Endothelial cell of umbilical vein (primary cell): ENCODE data around the gene ATF6B. TPM values are rescaled to one million over a fixed set of nuclear protein-coding genes. Genes with fewer than 3 reads are reported as not detected.

ENCODE experiments used
- BruUV-seq: library from RNA; stranded (reverse); fragments of 400-500 nt; replicated peaks from 2 replicates; lab custom pipeline; 2021; lab: Mats Ljungman, UMichigan
- CTCF ChIA-PET: fragments of 300-600, 350-600 bp; sonication (Branson Sonifier 250); formaldehyde crosslinking; loops from one replicate; lab custom pipeline; 2021; ENCODE audit warnings: antibody characterized with exemption, inconsistent platforms; lab: Charles Lee
- POLR2A ChIA-PET: fragments of 300-600, 350-600 bp; sonication (Branson Sonifier 250); formaldehyde crosslinking; loops from one replicate; lab custom pipeline; 2021; ENCODE audit warnings: antibody characterized with exemption, inconsistent platforms; lab: Charles Lee
- DNase-seq: peaks from one replicate; pipeline ENCODE4 v3.0.0-alpha.2; 2011; ENCODE audit warnings: low read depth, low spot score
- FAIRE-seq: peaks from 2 replicates; lab custom pipeline; 2011; peaks lifted over from hg19 to GRCh38; lab: Jason Lieb, UNC
- H2AFZ ChIP-seq: 2 replicates; pipeline ENCODE4 v1.6.0; 2012; ENCODE audit warnings: low read depth, low read length, control low read depth, inconsistent platforms
- H3K27ac ChIP-seq: 2 replicates; pipeline ENCODE4 v1.5.1; 2011; ENCODE audit warnings: low read depth, mild to moderate bottlenecking, control low read depth, low read length, moderate library complexity; ENCODE audit not compliant: insufficient read depth
- H3K27me3 ChIP-seq, 2 experiments: 2 replicates each; pipeline versions ENCODE4 v1.6.0 to v1.6.1; 2011; ENCODE audit warnings: low read length in 2 of 2, mixed read lengths in 1 of 2; ENCODE audit not compliant: control insufficient read depth in 2 of 2, insufficient read depth in 2 of 2
- H3K36me3 ChIP-seq, 2 experiments: 2 replicates in 1 of 2; 3 replicates in 1 of 2; pipeline ENCODE4 v1.5.1; 2011; ENCODE audit warnings: low read length in 2 of 2, mild to moderate bottlenecking in 1 of 2, moderate library complexity in 1 of 2; ENCODE audit not compliant: control insufficient read depth in 2 of 2, insufficient read depth in 2 of 2; ENCODE audit errors: extremely low read depth in 1 of 2
- H3K4me1 ChIP-seq: 3 replicates; pipeline ENCODE4 v1.5.1; 2011; ENCODE audit warnings: mild to moderate bottlenecking, low read length; ENCODE audit not compliant: control insufficient read depth, insufficient read depth; ENCODE audit errors: extremely low read depth
- H3K4me2 ChIP-seq: 2 replicates; pipeline ENCODE4 v1.6.1; 2011; ENCODE audit warnings: low read length, control low read depth, mixed read lengths; ENCODE audit not compliant: insufficient read depth
- H3K4me3 ChIP-seq, 3 experiments: fragments of 200-600 bp in 1 of 3; sonication (generic), shearing (Covaris generic) in 1 of 3; replicated peaks in 1 of 3; 2 replicates each; pipeline ENCODE4 v1.5.1; 2011 to 2016; ENCODE audit warnings: control low read depth in 3 of 3, low read length in 3 of 3, mild to moderate bottlenecking in 2 of 3, inconsistent platforms in 1 of 3, low read depth in 1 of 3, moderate library complexity in 1 of 3; ENCODE audit not compliant: insufficient read depth in 1 of 3
- H3K79me2 ChIP-seq: 2 replicates; pipeline ENCODE4 v1.6.0; 2012; ENCODE audit warnings: low read length, inconsistent platforms; ENCODE audit not compliant: control insufficient read depth, insufficient read depth
- H3K9ac ChIP-seq: replicated peaks from 2 replicates; pipeline ENCODE3; 2011; ENCODE audit warnings: low read length, control low read depth; ENCODE audit not compliant: insufficient read depth; ENCODE audit errors: extremely low read depth
- H3K9me1 ChIP-seq: replicated peaks from 3 replicates; pipeline ENCODE4 v1.6.0; 2011; ENCODE audit warnings: mild to moderate bottlenecking, low read length; ENCODE audit not compliant: control insufficient read depth, insufficient read depth; ENCODE audit errors: extremely low read depth
- H3K9me3 ChIP-seq: replicated peaks from 2 replicates; pipeline ENCODE4 v1.5.1; 2012; ENCODE audit warnings: low read length, inconsistent platforms; ENCODE audit not compliant: control insufficient read depth, insufficient read depth
- H4K20me1 ChIP-seq: replicated peaks from 2 replicates; pipeline ENCODE3; 2011; ENCODE audit warnings: mild to moderate bottlenecking, low read length; ENCODE audit not compliant: control insufficient read depth, insufficient read depth; ENCODE audit errors: extremely low read depth
- CTCF ChIP-seq, 2 donors: IDR thresholded peaks; 1 replicate in 1 of 2; 2 replicates in 1 of 2; pipeline ENCODE4 v1.5.1; 2011; ENCODE audit warnings: low read length in 2 of 2, mild to moderate bottlenecking in 2 of 2, moderate library complexity in 2 of 2, control low read depth in 1 of 2, inconsistent platforms in 1 of 2, low read depth in 1 of 2; ENCODE audit not compliant: insufficient read depth in 1 of 2; ENCODE audit errors: extremely low read depth in 1 of 2
- EZH2 ChIP-seq: IDR thresholded peaks from 2 replicates; pipeline ENCODE4 v1.6.1; 2012; ENCODE audit warnings: borderline replicate concordance, low read depth, mild to moderate bottlenecking, moderate library complexity, low read length, inconsistent platforms; ENCODE audit not compliant: severe bottlenecking
- FOS ChIP-seq: IDR thresholded peaks from 2 replicates; pipeline ENCODE4 v1.6.1; 2011; ENCODE audit warnings: mild to moderate bottlenecking, low read length, moderate library complexity, borderline replicate concordance; ENCODE audit not compliant: insufficient read depth
- GATA2 ChIP-seq: IDR thresholded peaks from 2 replicates; pipeline ENCODE4 v1.7.0; 2011; ENCODE audit warnings: low read depth, mild to moderate bottlenecking, moderate library complexity, mixed read lengths, low read length; ENCODE audit not compliant: insufficient read length, insufficient read depth
- JUN ChIP-seq: IDR thresholded peaks from 2 replicates; pipeline ENCODE4 v1.6.1; 2011; ENCODE audit warnings: borderline replicate concordance, low read depth; ENCODE audit not compliant: insufficient read length, insufficient read depth
- MAX ChIP-seq: IDR thresholded peaks from 2 replicates; pipeline ENCODE4 v1.6.1; 2011; ENCODE audit not compliant: insufficient read depth, insufficient read length
- MYC ChIP-seq: IDR thresholded peaks from one replicate; pipeline ENCODE4 v1.6.1; 2011; ENCODE audit warnings: mild to moderate bottlenecking, low read depth, low read length
- POLR2A ChIP-seq: IDR thresholded peaks from 2 replicates; pipeline ENCODE4 v1.6.1; 2012; ENCODE audit warnings: low read depth, mild to moderate bottlenecking, control low read depth, low read length
- POLR2AphosphoS5 ChIP-seq: IDR thresholded peaks from 2 replicates; pipeline ENCODE4 v1.6.1; 2012; ENCODE audit warnings: low read depth, mild to moderate bottlenecking, control low read depth, low read length, moderate library complexity; ENCODE audit not compliant: insufficient read depth
- dilution Hi-C: fragments of 300-500 bp; cut with MboI; formaldehyde crosslinking; loops from one replicate; pipeline ENCODE4 v1.15.0; 2019; ENCODE audit warnings: low sequenced_read_pairs; ENCODE audit not compliant: extremely low pct_ligation_motif_present
- intact Hi-C: fragments of 100-400 bp; cut with micrococcal nuclease; formaldehyde crosslinking; loops from one replicate; pipeline ENCODE4 v1.10.0; 2022
- polyA plus RNA-seq, 4 experiments: library from polyadenylated mRNA; depleted of rRNA in 3 of 4; stranded (reverse) in 3 of 4; unstranded in 1 of 4; fragments of >200 nt; gene quantifications; 2 replicates each; pipeline versions ENCODE4 v1.2.1 to v1.2.3, GENCODE V29; 2011 to 2012; ENCODE audit warnings: missing spikeins in 1 of 4
- total RNA-seq: library from RNA; stranded (reverse); gene quantifications from 2 replicates; pipeline ENCODE4 v1.2.3, GENCODE V29; 2021

Gene ATF6B
- total and polyA plus RNA-seq, 2 donors (not counting 3 experiments of a cell fraction or from before 2014, with no cell fraction given), result 106 to 115 TPM

- no peak overlapping the region for H2AFZ ChIP-seq
- H3K27ac ChIP-seq, result no peak overlapping the region
- H3K9ac ChIP-seq, result no peak overlapping the region
- dilution Hi-C loops (no loop called here), intact Hi-C loops (loop anchor here (10.0 kb wide), 1 partner anchor 298 kb away; no protein-coding TSS in a partner anchor)
- TF ChIP-seq MYC, result no peak
- peak; percentile 27 to 35 for TF ChIP-seq CTCF (IDR thresholded peaks at IDR 0.05; ENCODE audit: extremely low read depth in 1 of 2, insufficient read depth in 1 of 2, low read depth in 1 of 2, low read length in 2 of 2)
- ChIA-PET CTCF (interaction anchor here (0.9 to 2.8 kb wide), 5 partner anchors 11 to 569 kb away, joined by 3 to 24 read pairs (median 4); partner anchors contain the start of genes ATF6B, EGFL8 and NFKBIL1), POLR2A (no interaction called here)
- no peaks in the 10 kb centered on the region for H3K27me3 ChIP-seq
- no peak overlapping the region for H3K4me2 ChIP-seq
- no peaks in the 10 kb centered on the region for H3K9me1 ChIP-seq
- no peaks in the 10 kb centered on the region for H3K9me3 ChIP-seq
- H3K79me2 ChIP-seq, result no peaks in the 10 kb centered on the region
- H3K36me3 ChIP-seq, result peaks cover 14 to 49% of the 10 kb centered on the region in 2 experiments
- H3K4me1 ChIP-seq, result no peaks in the 10 kb centered on the region
- DNase-seq, result no peak
- FAIRE-seq, result no peak
- H3K4me3 ChIP-seq, result no peak overlapping the region
- BruUV-seq, result no TSS peak
- H4K20me1 ChIP-seq, result no peaks in the 10 kb centered on the region
Measured at GRCh38 chr6:32116674-32117073, 11.4 kb downstream of the ATF6B start.

GRCh38 chr6:32115623-32116022 lies 12.4 kb downstream of the ATF6B start:
- Histone ChIP-seq H4K20me1 (no peaks in the 10 kb centered on the region), H3K36me3 (peaks cover 14 to 42% of the 10 kb centered on the region in 2 experiments), H2AFZ (no peak overlapping the region), H3K27ac (no peak overlapping the region), H3K4me2 (no peak overlapping the region), H3K9me3 (no peaks in the 10 kb centered on the region), H3K9ac (no peak overlapping the region), H3K9me1 (no peaks in the 10 kb centered on the region), H3K4me3 (no peak overlapping the region), H3K79me2 (no peaks in the 10 kb centered on the region), H3K27me3 (no peaks in the 10 kb centered on the region), H3K4me1 (no peaks in the 10 kb centered on the region)
- CTCF ChIA-PET, result interaction anchor here (0.8 to 1.0 kb wide), 2 partner anchors 77 to 80 kb away, joined by 3 read pairs; partner anchors contain the start of gene GPSM3
- TF ChIP-seq GATA2 (no peak), MYC (no peak), EZH2 (no peak), JUN (no peak), CTCF (IDR thresholded peaks at IDR 0.05; ENCODE audit: extremely low read depth in 1 of 2, insufficient read depth in 1 of 2, low read depth in 1 of 2, low read length in 2 of 2) (no peak), POLR2AphosphoS5 (no peak), MAX (no peak), POLR2A (no peak), FOS (no peak)
- POLR2A ChIA-PET, result no interaction called here
- DNase-seq, result no peak
- FAIRE-seq, result no peak
- intact Hi-C loops, result loop anchor here (10.0 kb wide), 1 partner anchor 299 kb away; no protein-coding TSS in a partner anchor
- BruUV-seq, result TSS peak; percentile 49
- dilution Hi-C loops, result no loop called here
